ENCODE data around the gene SEPTIN1. TPM values are rescaled to one million over a fixed set of nuclear protein-coding genes. Genes with fewer than 3 reads are reported as not detected.

SEPTIN1 gene
- total RNA-seq, 2 donors from 2014 or later: 223 to 233 TPM

GRCh38 chr16:30377050-30377811, 5.1 kb downstream of the SEPTIN1 start:
- peak overlapping the region; percentile 100 for H3K27ac Mint-ChIP-seq
- H3K9me3 Mint-ChIP-seq: peaks cover 0 to 2% of the 10 kb centered on the region in 2 donors
- H3K27me3 Mint-ChIP-seq (ENCODE audit: low read depth): no peaks in the 10 kb centered on the region
- peaks cover 9 to 11% of the 10 kb centered on the region in 2 donors for H3K36me3 Mint-ChIP-seq (ENCODE audit: insufficient read depth in 2 of 2)
- no peak for DNase-seq
- peak overlapping the region; percentile 92 to 99 for H3K4me3 Mint-ChIP-seq
- no peak for ATAC-seq (replicated peaks in 1 of 2)
- peaks cover 46% of the 10 kb centered on the region for H3K4me1 Mint-ChIP-seq (ENCODE audit: low read depth)

- no peak for ATAC-seq (replicated peaks in 1 of 2)
- Mint-ChIP-seq H3K27me3 (ENCODE audit: low read depth) (no peaks in the 10 kb centered on the region), H3K4me3 (peak overlapping the region in 1 of 2 donors; percentile 92), H3K27ac (peak overlapping the region; percentile 40), H3K4me1 (ENCODE audit: low read depth) (peaks cover 48% of the 10 kb centered on the region), H3K9me3 (peaks cover 0 to 2% of the 10 kb centered on the region in 2 donors), H3K36me3 (ENCODE audit: insufficient read depth in 2 of 2) (peaks cover 9 to 11% of the 10 kb centered on the region in 2 donors)
- DNase-seq: no peak
Observed at GRCh38 chr16:30376461-30376902, 5.9 kb downstream of the SEPTIN1 start.

- DNase-seq (no peak), ATAC-seq (replicated peaks in 1 of 2) (no peak)
- Mint-ChIP-seq H3K27ac (no peak overlapping the region), H3K27me3 (ENCODE audit: low read depth) (no peaks in the 10 kb centered on the region), H3K4me1 (ENCODE audit: low read depth) (peaks cover 48% of the 10 kb centered on the region), H3K9me3 (peaks cover 0 to 2% of the 10 kb centered on the region in 2 donors), H3K4me3 (no peak overlapping the region), H3K36me3 (ENCODE audit: insufficient read depth in 2 of 2) (peaks cover 9 to 11% of the 10 kb centered on the region in 2 donors)
Observed at GRCh38 chr16:30375864-30376263, 6.5 kb downstream of the SEPTIN1 start.

GRCh38 chr16:30374538-30374937, 7.8 kb downstream of the SEPTIN1 start, which contains the start of gene MYL11:
Gene MYL11, plus strand, starts transcription at chr16:30374802. Its CDS starts 56 bp downstream, at chr16:30374858.
- ATAC-seq (replicated peaks in 1 of 2) (no peak), DNase-seq (no peak)
- Mint-ChIP-seq H3K27ac (peak within 1 kb of the TSS; percentile 65), H3K9me3 (no peaks in the 10 kb centered on the region), H3K36me3 (ENCODE audit: insufficient read depth in 2 of 2) (peaks cover 4 to 5% of the 10 kb centered on the region in 2 donors), H3K4me1 (ENCODE audit: low read depth) (peaks cover 34% of the 10 kb centered on the region), H3K27me3 (ENCODE audit: low read depth) (no peaks in the 10 kb centered on the region), H3K4me3 (no peak within 1 kb of the TSS)

GRCh38 chr16:30372725-30373124, 9.6 kb downstream of the SEPTIN1 start:
- H3K36me3 Mint-ChIP-seq (ENCODE audit: insufficient read depth in 2 of 2): peaks cover 2 to 4% of the 10 kb centered on the region in 2 donors
- no peak for ATAC-seq (replicated peaks in 1 of 2)
- peak overlapping the region; percentile 18 to 21 for H3K4me3 Mint-ChIP-seq
- H3K4me1 Mint-ChIP-seq (ENCODE audit: low read depth): peaks cover 32% of the 10 kb centered on the region
- H3K27me3 Mint-ChIP-seq (ENCODE audit: low read depth): no peaks in the 10 kb centered on the region
- DNase-seq: no peak
- H3K9me3 Mint-ChIP-seq: no peaks in the 10 kb centered on the region
- peak overlapping the region; percentile 31 for H3K27ac Mint-ChIP-seq

- Mint-ChIP-seq H3K36me3 (ENCODE audit: insufficient read depth in 2 of 2) (peaks cover 2% of the 10 kb centered on the region in 2 donors), H3K27ac (peak overlapping the region; percentile 97), H3K4me3 (peak overlapping the region; percentile 91 to 97), H3K27me3 (ENCODE audit: low read depth) (no peaks in the 10 kb centered on the region), H3K9me3 (no peaks in the 10 kb centered on the region), H3K4me1 (ENCODE audit: low read depth) (peaks cover 32% of the 10 kb centered on the region)
- DNase-seq (no peak), ATAC-seq (replicated peaks in 1 of 2) (no peak)
Observed at GRCh38 chr16:30372038-30372712, 10.2 kb downstream of the SEPTIN1 start.

- Mint-ChIP-seq H3K27me3 (ENCODE audit: low read depth) (no peaks in the 10 kb centered on the region), H3K9me3 (no peaks in the 10 kb centered on the region), H3K27ac (peak overlapping the region; percentile 97), H3K36me3 (ENCODE audit: insufficient read depth in 2 of 2) (peaks cover 1 to 4% of the 10 kb centered on the region in 2 donors), H3K4me1 (ENCODE audit: low read depth) (peaks cover 38% of the 10 kb centered on the region), H3K4me3 (peak overlapping the region; percentile 91 to 97)
- DNase-seq: no peak
- ATAC-seq (replicated peaks in 1 of 2): no peak
Observed at GRCh38 chr16:30371248-30371816, 11.0 kb downstream of the SEPTIN1 start.

- H3K36me3 Mint-ChIP-seq (ENCODE audit: insufficient read depth in 2 of 2): peaks cover 1 to 5% of the 10 kb centered on the region in 2 donors
- no peaks in the 10 kb centered on the region for H3K9me3 Mint-ChIP-seq
- DNase-seq (peak; percentile 99), ATAC-seq (replicated peaks in 1 of 2) (peak; percentile 85 to 87)
- H3K4me1 Mint-ChIP-seq (ENCODE audit: low read depth): peaks cover 41% of the 10 kb centered on the region
- peak within 1 kb of the TSS; percentile 97 for H3K27ac Mint-ChIP-seq
- peak within 1 kb of the TSS; percentile 94 to 98 for H3K4me3 Mint-ChIP-seq
- no peaks in the 10 kb centered on the region for H3K27me3 Mint-ChIP-seq (ENCODE audit: low read depth)
Observed at GRCh38 chr16:30370456-30371247, 11.7 kb downstream of the SEPTIN1 start, which contains the start of gene TBC1D10B. Gene TBC1D10B, minus strand, starts transcription at chr16:30370494. Its CDS starts 311 bp downstream, at chr16:30370183.

GRCh38 chr16:30369938-30370455, 12.4 kb downstream of the SEPTIN1 start:
- H3K27ac Mint-ChIP-seq: no peak overlapping the region
- H3K27me3 Mint-ChIP-seq (ENCODE audit: low read depth): no peaks in the 10 kb centered on the region
- peak overlapping the region; percentile 91 to 97 for H3K4me3 Mint-ChIP-seq
- no peaks in the 10 kb centered on the region for H3K9me3 Mint-ChIP-seq
- ATAC-seq (replicated peaks in 1 of 2): peak; percentile 8 to 9
- DNase-seq: no peak
- H3K4me1 Mint-ChIP-seq (ENCODE audit: low read depth): peaks cover 45% of the 10 kb centered on the region
- H3K36me3 Mint-ChIP-seq (ENCODE audit: insufficient read depth in 2 of 2): peaks cover 1 to 6% of the 10 kb centered on the region in 2 donors

GRCh38 chr16:30369091-30369937, 13.0 kb downstream of the SEPTIN1 start:
- ATAC-seq (replicated peaks in 1 of 2) (no peak), DNase-seq (peak in 1 of 2 donors; percentile 28)
- Mint-ChIP-seq H3K9me3 (no peaks in the 10 kb centered on the region), H3K4me1 (ENCODE audit: low read depth) (peaks cover 45% of the 10 kb centered on the region), H3K27me3 (ENCODE audit: low read depth) (no peaks in the 10 kb centered on the region), H3K36me3 (ENCODE audit: insufficient read depth in 2 of 2) (peaks cover 1 to 13% of the 10 kb centered on the region in 2 donors), H3K4me3 (peak overlapping the region; percentile 94 to 98), H3K27ac (peak overlapping the region; percentile 94)

- no peaks in the 10 kb centered on the region for H3K9me3 Mint-ChIP-seq
- peaks cover 1 to 13% of the 10 kb centered on the region in 2 donors for H3K36me3 Mint-ChIP-seq (ENCODE audit: insufficient read depth in 2 of 2)
- DNase-seq (no peak), ATAC-seq (replicated peaks in 1 of 2) (no peak)
- peak overlapping the region; percentile 94 to 98 for H3K4me3 Mint-ChIP-seq
- peaks cover 45% of the 10 kb centered on the region for H3K4me1 Mint-ChIP-seq (ENCODE audit: low read depth)
- peak overlapping the region; percentile 94 for H3K27ac Mint-ChIP-seq
- no peaks in the 10 kb centered on the region for H3K27me3 Mint-ChIP-seq (ENCODE audit: low read depth)
Observed at GRCh38 chr16:30368792-30369090, 13.6 kb downstream of the SEPTIN1 start.

All from activated T-cell treated with anti-CD3 and anti-CD28 coated beads, Interleukin-2, amount 50 U/mL, for 72 hours (primary cell).